Myocyte (in vitro differentiated cells): ENCODE results near the gene CFAP47. TPM values are rescaled to one million over a fixed set of nuclear protein-coding genes. Genes with fewer than 3 reads are reported as not detected.

Experiments used
- total RNA-seq: library from RNA; depleted of rRNA; stranded (reverse); fragments of >200 nt; gene quantifications from 2 replicates; pipeline ENCODE4 v1.2.3, GENCODE V29; 2014

The CFAP47 gene
- total RNA-seq, 1 donor from 2014 or later: not detected

Other genes with a start within 250 kb of the CFAP47 start
- gene MAGEB16, start 121.4 kb upstream of the CFAP47 start, total RNA-seq: not detected in 2 replicates